ENCODE measurements around the gene TRABD2A.
"Not testable (repeated sequence)": the region's sequence is repeated elsewhere in the genome, so short reads cannot be mapped to it uniquely, and the experiment has no call there.

TRABD2A gene

GRCh38 chr2:84919885-84920580 lies 39.1 kb upstream of the TRABD2A start:
- Histone ChIP-seq H3K27ac (ENCODE audit: low read depth, low read length) (no peak overlapping the region), H3F3A (ENCODE audit: insufficient read depth) (no peaks in the 10 kb centered on the region), H2AFZ (ENCODE audit: low read depth, low read length, severe bottlenecking) (no peak overlapping the region), H3K4me3 (ENCODE audit: insufficient read depth, low read length, poor library complexity, severe bottlenecking) (no peak overlapping the region), H3K79me2 (ENCODE audit: insufficient read depth, low read length) (no peaks in the 10 kb centered on the region), H4K20me1 (ENCODE audit: low read depth, low read length) (no peaks in the 10 kb centered on the region), H3K36me3 (ENCODE audit: low read length) (no peaks in the 10 kb centered on the region), H3K9me3 (ENCODE audit: insufficient read depth, low read length) (no peaks in the 10 kb centered on the region), H3K9ac (ENCODE audit: low read length) (no peak overlapping the region), H3K9me2 (replicated peaks; ENCODE audit: insufficient read depth, low read length) (no peaks in the 10 kb centered on the region), H3K4me2 (ENCODE audit: low read depth, low read length, poor library complexity, severe bottlenecking) (no peak overlapping the region), H3K27me3 (ENCODE audit: low read length) (no peaks in the 10 kb centered on the region)
- TF ChIP-seq EZH2phosphoT487 (conservative IDR thresholded peaks at IDR 0.05; ENCODE audit: low read length) (no peak), CTCF (IDR thresholded peaks at IDR 0.05; ENCODE audit: insufficient read depth, low read length, poor library complexity, severe bottlenecking) (no peak)

GRCh38 chr2:84918430-84918829 lies 37.5 kb upstream of the TRABD2A start:
- no peak overlapping the region for H3K9ac ChIP-seq (ENCODE audit: low read length)
- H3K79me2 ChIP-seq (ENCODE audit: insufficient read depth, low read length) = no peaks in the 10 kb centered on the region
- no peak overlapping the region for H3K27ac ChIP-seq (ENCODE audit: low read depth, low read length)
- no peak for TF ChIP-seq EZH2phosphoT487 (conservative IDR thresholded peaks at IDR 0.05; ENCODE audit: low read length)
- TF ChIP-seq CTCF (IDR thresholded peaks at IDR 0.05; ENCODE audit: insufficient read depth, low read length, poor library complexity, severe bottlenecking) = no peak
- no peak overlapping the region for H2AFZ ChIP-seq (ENCODE audit: low read depth, low read length, severe bottlenecking)
- no peak overlapping the region for H3K4me3 ChIP-seq (ENCODE audit: insufficient read depth, low read length, poor library complexity, severe bottlenecking)
- H3F3A ChIP-seq (ENCODE audit: insufficient read depth) = no peaks in the 10 kb centered on the region
- no peak overlapping the region for H3K4me2 ChIP-seq (ENCODE audit: low read depth, low read length, poor library complexity, severe bottlenecking)
- no peaks in the 10 kb centered on the region for H3K9me2 ChIP-seq (replicated peaks; ENCODE audit: insufficient read depth, low read length)
- no peaks in the 10 kb centered on the region for H3K27me3 ChIP-seq (ENCODE audit: low read length)
- H3K36me3 ChIP-seq (ENCODE audit: low read length) = no peaks in the 10 kb centered on the region
- H4K20me1 ChIP-seq (ENCODE audit: low read depth, low read length) = no peaks in the 10 kb centered on the region
- H3K9me3 ChIP-seq (ENCODE audit: insufficient read depth, low read length) = no peaks in the 10 kb centered on the region

GRCh38 chr2:84917821-84918220 lies 36.9 kb upstream of the TRABD2A start:
- H3K27ac ChIP-seq (ENCODE audit: low read depth, low read length); H3K4me3 ChIP-seq (ENCODE audit: insufficient read depth, low read length, poor library complexity, severe bottlenecking); H2AFZ ChIP-seq (ENCODE audit: low read depth, low read length, severe bottlenecking); H3K9me2 ChIP-seq (replicated peaks; ENCODE audit: insufficient read depth, low read length); H3K9ac ChIP-seq (ENCODE audit: low read length); H3K79me2 ChIP-seq (ENCODE audit: insufficient read depth, low read length); H3K27me3 ChIP-seq (ENCODE audit: low read length); H4K20me1 ChIP-seq (ENCODE audit: low read depth, low read length); H3K36me3 ChIP-seq (ENCODE audit: low read length); H3K9me3 ChIP-seq (ENCODE audit: insufficient read depth, low read length); H3F3A ChIP-seq (ENCODE audit: insufficient read depth); H3K4me2 ChIP-seq (ENCODE audit: low read depth, low read length, poor library complexity, severe bottlenecking): not testable (repeated sequence)

- not testable (repeated sequence) for H3K27ac ChIP-seq (ENCODE audit: low read depth, low read length); H3K9me3 ChIP-seq (ENCODE audit: insufficient read depth, low read length); H3K9me2 ChIP-seq (replicated peaks; ENCODE audit: insufficient read depth, low read length); H3K4me2 ChIP-seq (ENCODE audit: low read depth, low read length, poor library complexity, severe bottlenecking); H3K79me2 ChIP-seq (ENCODE audit: insufficient read depth, low read length); H3K4me3 ChIP-seq (ENCODE audit: insufficient read depth, low read length, poor library complexity, severe bottlenecking); H2AFZ ChIP-seq (ENCODE audit: low read depth, low read length, severe bottlenecking); H3K27me3 ChIP-seq (ENCODE audit: low read length); H3K36me3 ChIP-seq (ENCODE audit: low read length); H4K20me1 ChIP-seq (ENCODE audit: low read depth, low read length); H3F3A ChIP-seq (ENCODE audit: insufficient read depth); H3K9ac ChIP-seq (ENCODE audit: low read length)
Observed at GRCh38 chr2:84915675-84916074, 34.8 kb upstream of the TRABD2A start.
